GM18858 (cell line): ENCODE measurements around the gene STAT3.
"Not testable (repeated sequence)": the region's sequence is repeated elsewhere in the genome, so short reads cannot be mapped to it uniquely, and the experiment has no call there.

Source experiments
- ATAC-seq: cut with Tn5 transposase; IDR thresholded peaks from one replicate; pipeline ENCODE4 v1.9.1; 2021; ENCODE audit not compliant: unreplicated experiment

Gene STAT3

DNA sequence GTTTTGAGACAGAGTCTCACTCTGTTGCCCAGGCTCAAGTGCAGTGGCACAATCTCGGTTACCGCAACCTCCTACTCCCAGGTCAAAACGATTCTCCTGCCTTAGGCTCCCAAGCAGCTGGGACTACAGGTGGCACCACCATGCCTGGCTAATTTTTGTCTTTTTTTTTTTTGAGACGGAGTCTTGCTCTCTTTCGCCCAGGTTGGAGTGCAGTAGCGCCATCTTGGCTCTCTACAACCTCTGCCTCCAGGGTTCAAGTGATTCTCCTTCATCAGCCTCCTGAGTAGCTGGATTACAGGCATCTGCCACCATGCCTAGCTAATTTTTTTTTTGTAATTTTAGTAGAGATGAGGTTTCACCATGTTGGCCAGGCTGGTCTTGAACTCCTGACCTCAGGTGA lies 70.3 kb downstream of the STAT3 start:
- ATAC-seq: not testable (repeated sequence)

GRCh38 chr17:42317266-42317845 lies 70.9 kb downstream of the STAT3 start:
- ATAC-seq: no peak

GRCh38 chr17:42316755-42317154 lies 71.5 kb downstream of the STAT3 start:
- no peak for ATAC-seq

- ATAC-seq: no peak
Measured at GRCh38 chr17:42315402-42316156, 72.7 kb downstream of the STAT3 start.

DNA sequence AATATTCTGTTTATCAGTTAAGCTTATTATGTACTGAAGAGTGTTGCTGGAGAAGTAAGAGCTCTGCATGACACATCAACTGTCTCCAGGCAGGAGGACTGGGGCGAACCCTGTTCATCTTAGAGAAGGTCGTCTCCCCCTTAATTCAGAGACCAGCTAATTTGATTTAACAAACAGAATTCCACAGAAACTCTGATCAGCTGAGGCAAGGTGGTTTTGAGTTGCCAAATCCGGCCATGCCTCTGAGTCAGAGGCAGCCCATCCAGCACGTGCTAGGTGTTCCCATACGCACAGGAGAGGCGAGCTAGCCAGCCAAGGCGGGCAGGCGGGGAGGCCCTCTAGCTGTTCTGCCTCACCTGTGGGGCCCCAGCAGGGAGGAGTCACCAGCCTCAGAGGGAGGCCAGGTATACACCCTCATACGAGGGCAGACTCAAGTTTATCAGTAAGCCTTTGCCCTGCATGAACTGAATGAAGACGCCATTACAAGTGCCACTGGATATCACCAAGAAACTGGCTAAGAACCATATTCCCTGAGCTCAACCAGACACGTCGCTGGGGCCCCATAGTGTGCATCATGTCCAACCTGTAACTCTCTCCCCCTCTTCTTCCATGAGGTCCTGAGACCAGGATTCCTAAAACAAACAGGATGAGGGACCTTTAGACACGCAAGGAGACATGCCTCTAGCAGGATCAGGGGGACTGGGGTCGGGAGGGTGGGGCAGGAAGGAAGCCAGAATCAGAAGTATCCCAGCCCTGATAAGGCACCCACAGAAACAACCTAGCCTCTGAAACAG lies 74.3 kb downstream of the STAT3 start:
- ATAC-seq: no peak

- no peak for ATAC-seq
Measured at GRCh38 chr17:42313389-42313772, 74.9 kb downstream of the STAT3 start.

GRCh38 chr17:42312285-42313130 lies 75.7 kb downstream of the STAT3 start:
- ATAC-seq: no peak

GRCh38 chr17:42312035-42312284 lies 76.3 kb downstream of the STAT3 start:
- no peak for ATAC-seq

- ATAC-seq: no peak
Measured at GRCh38 chr17:42311240-42312034, 76.8 kb downstream of the STAT3 start.

DNA sequence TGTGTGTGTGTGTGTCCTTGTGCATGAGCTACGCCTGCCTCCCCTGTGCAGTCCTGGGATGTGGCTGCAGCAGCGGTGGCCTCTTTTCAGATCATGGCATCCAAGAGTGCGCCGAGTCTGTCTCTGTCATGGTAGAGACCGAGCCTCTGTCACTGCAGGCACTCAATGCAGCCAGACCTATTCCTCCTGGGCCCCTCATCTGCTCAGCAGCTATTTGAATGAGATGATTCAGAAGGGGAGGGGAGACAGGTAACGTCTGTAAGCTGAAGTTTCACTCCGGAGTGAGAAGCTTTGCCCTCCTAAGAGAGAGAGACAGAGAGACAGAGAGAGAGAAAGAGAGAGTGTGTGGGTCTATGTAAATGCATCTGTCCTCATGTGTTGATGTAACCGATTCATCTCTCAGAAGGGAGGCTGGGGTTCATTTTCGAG lies 77.4 kb downstream of the STAT3 start:
- no peak for ATAC-seq

GRCh38 chr17:42309986-42310786 lies 78.1 kb downstream of the STAT3 start:
- no peak for ATAC-seq

GRCh38 chr17:42309142-42309541 lies 79.1 kb downstream of the STAT3 start:
- ATAC-seq: no peak

GRCh38 chr17:42308446-42308845 lies 79.8 kb downstream of the STAT3 start:
- no peak for ATAC-seq

DNA sequence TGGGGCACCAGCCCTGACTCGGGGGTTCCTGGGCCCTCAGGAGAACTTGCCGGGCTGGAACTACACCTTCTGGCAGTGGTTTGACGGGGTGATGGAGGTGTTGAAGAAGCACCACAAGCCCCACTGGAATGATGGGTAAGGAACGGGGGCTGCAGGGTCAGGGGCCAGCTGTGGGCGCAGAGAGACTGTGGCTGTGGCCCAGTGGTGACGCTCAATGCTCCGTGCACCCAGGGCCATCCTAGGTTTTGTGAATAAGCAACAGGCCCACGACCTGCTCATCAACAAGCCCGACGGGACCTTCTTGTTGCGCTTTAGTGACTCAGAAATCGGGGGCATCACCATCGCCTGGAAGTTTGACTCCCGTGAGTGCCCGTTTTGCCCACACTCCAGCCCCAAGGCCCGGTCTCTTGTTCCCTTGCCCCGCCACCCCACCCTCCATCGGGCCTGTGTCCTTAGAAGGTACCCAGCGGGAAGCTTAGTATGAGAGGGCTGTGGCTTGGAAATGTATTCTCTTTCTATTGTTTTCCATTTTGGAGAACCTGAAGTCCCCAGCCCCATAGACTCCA lies 80.8 kb downstream of the STAT3 start:
- ATAC-seq: no peak

DNA sequence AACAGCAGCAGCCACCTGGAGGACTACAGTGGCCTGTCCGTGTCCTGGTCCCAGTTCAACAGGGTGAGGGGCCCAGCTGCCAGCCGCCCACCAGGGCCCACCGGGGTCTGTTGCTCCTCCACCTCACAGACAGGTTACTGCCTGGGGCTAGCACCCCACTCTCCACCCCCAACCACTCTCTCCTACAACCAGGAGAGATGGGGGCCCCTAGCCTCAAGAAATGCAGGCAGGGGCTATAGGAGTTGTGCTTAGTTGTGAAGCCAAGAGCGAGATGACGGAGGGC lies 81.9 kb downstream of the STAT3 start:
- ATAC-seq: no peak

GRCh38 chr17:42305543-42306384 lies 82.5 kb downstream of the STAT3 start:
- no peak for ATAC-seq

GRCh38 chr17:42305031-42305330 lies 83.3 kb downstream of the STAT3 start:
- not testable (repeated sequence) for ATAC-seq

DNA sequence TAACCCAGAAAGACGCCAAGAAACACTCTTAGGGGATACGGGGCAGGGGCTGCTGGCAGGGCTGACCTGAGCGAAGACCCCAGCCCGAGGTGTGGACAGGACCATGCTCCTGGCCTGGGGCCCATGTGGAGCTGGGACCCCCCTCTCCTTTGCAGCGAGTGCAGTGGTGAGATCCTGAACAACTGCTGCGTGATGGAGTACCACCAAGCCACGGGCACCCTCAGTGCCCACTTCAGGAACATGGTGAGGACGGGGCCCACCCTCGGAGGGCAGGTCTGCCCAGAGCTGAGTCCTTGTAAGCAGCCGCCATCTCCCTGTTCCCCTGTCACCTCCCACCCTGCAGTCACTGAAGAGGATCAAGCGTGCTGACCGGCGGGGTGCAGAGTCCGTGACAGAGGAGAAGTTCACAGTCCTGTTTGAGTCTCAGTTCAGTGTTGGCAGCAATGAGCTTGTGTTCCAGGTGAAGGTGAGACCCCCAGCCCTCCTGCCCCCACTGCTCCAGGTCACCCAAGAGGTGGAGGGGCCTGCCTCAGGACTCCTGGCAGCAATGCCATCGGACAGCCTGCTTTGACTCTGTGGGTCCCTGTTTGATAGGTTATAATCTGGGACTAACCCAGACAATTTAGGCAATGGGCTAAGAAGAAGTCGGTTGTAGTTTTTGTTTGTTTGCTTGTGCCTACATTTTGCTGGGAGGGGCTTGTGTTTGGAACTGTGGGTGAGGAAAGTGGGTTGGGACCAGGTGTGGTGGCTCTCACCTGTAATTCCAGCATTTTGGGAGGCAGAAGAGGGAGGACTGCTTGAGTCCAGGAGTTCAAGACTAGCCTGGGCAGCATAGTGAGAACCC lies 83.8 kb downstream of the STAT3 start:
- ATAC-seq: no peak
